ENCODE data around the gene TGM2.

DNA sequence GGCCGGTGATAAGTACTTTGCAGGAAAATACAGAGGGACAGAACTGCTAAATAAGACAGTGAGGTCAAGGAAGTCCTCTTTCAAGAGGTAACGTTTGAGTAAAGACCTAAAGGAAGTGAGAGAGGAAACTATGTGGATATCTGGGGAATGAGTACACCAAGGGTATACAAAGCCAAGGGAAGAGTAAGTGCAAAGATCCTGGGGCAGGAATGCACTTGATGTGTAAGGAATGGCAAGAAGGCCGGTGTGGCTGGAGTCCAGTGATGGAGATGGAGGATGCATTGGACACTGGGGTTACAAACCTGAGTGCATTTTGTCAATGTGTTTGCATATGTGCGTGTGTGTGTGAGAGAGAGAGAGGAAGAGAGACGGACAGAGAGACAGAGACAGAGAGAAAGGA is 32.1 kb upstream of the TGM2 start:
- TF ChIP-seq EP300 (conservative IDR thresholded peaks at IDR 0.05; ENCODE audit: poor library complexity, severe bottlenecking), result no peak
- TF ChIP-seq, protein P1, sequence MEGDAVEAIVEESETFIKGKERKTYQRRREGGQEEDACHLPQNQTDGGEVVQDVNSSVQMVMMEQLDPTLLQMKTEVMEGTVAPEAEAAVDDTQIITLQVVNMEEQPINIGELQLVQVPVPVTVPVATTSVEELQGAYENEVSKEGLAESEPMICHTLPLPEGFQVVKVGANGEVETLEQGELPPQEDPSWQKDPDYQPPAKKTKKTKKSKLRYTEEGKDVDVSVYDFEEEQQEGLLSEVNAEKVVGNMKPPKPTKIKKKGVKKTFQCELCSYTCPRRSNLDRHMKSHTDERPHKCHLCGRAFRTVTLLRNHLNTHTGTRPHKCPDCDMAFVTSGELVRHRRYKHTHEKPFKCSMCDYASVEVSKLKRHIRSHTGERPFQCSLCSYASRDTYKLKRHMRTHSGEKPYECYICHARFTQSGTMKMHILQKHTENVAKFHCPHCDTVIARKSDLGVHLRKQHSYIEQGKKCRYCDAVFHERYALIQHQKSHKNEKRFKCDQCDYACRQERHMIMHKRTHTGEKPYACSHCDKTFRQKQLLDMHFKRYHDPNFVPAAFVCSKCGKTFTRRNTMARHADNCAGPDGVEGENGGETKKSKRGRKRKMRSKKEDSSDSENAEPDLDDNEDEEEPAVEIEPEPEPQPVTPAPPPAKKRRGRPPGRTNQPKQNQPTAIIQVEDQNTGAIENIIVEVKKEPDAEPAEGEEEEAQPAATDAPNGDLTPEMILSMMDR (IDR thresholded peaks at IDR 0.05; ENCODE audit: poor library complexity, severe bottlenecking), result no peak
- TF ChIP-seq POLR2AphosphoS5 (IDR thresholded peaks at IDR 0.05), result no peak
- no peak for TF ChIP-seq MXI1 (conservative IDR thresholded peaks at IDR 0.05; ENCODE audit: poor library complexity, severe bottlenecking)
- no peak for TF ChIP-seq EZH2 (IDR thresholded peaks at IDR 0.05; ENCODE audit: borderline replicate concordance, insufficient read depth, low read length, poor library complexity, severe bottlenecking)
- TF ChIP-seq RAD21 (conservative IDR thresholded peaks at IDR 0.05), result no peak
- no peak for TF ChIP-seq TAF1 (IDR thresholded peaks at IDR 0.05; ENCODE audit: low read depth)

Data from neural cell (in vitro differentiated cells).